CD8-positive, alpha-beta memory T cell (primary cell): ENCODE results near the gene RGS1. TPM values are rescaled to one million over a fixed set of nuclear protein-coding genes. Genes with fewer than 3 reads are reported as not detected.

Source experiments
- CTCF ChIA-PET: fragments of 350-600 bp; sonication (Branson Sonifier 250); formaldehyde crosslinking; loops from one replicate; lab custom pipeline; 2021; ENCODE audit warnings: antibody characterized with exemption; lab: Charles Lee
- POLR2A ChIA-PET: fragments of 350-600 bp; sonication (Branson Sonifier 250); formaldehyde crosslinking; loops from one replicate; lab custom pipeline; 2021; ENCODE audit warnings: antibody characterized with exemption; lab: Charles Lee
- DNase-seq, 5 donors: peaks; one replicate each; pipeline versions ENCODE4 v3.0.0 to v3.0.0-alpha.2; 2020 to 2022; ENCODE audit warnings: mixed read lengths in 1 of 5
- H3K27ac ChIP-seq: one replicate; pipeline ENCODE4 v1.7.0; 2013; ENCODE audit warnings: low read depth, mild to moderate bottlenecking, low read length, moderate library complexity
- H3K27me3 ChIP-seq: 2 replicates; pipeline ENCODE4 v1.7.0; 2013; ENCODE audit warnings: low read length, mild to moderate bottlenecking; ENCODE audit not compliant: insufficient read depth, poor library complexity, severe bottlenecking
- H3K36me3 ChIP-seq: 2 replicates; pipeline ENCODE4 v1.7.0; 2013; ENCODE audit warnings: mild to moderate bottlenecking, low read length, moderate library complexity; ENCODE audit not compliant: insufficient read depth
- H3K4me1 ChIP-seq: 2 replicates; pipeline ENCODE4 v1.7.0; 2013; ENCODE audit warnings: mild to moderate bottlenecking, low read length, moderate library complexity; ENCODE audit not compliant: insufficient read depth
- H3K4me3 ChIP-seq: 2 replicates; pipeline ENCODE4 v1.7.0; 2013; ENCODE audit warnings: mild to moderate bottlenecking, low read length
- H3K9me3 ChIP-seq: 2 replicates; pipeline ENCODE4 v1.7.0; 2013; ENCODE audit warnings: mild to moderate bottlenecking, low read length
- H3K27ac Mint-ChIP-seq, 8 donors: one replicate each; pipeline ENCODE4 v1.8.0; 2020 to 2021; ENCODE audit warnings: mixed read lengths in 8 of 8, mild to moderate bottlenecking in 6 of 8, inconsistent platforms in 3 of 8, moderate library complexity in 3 of 8
- H3K27me3 Mint-ChIP-seq, 2 donors: one replicate each; pipeline ENCODE4 v1.8.0; 2020 to 2021; ENCODE audit warnings: mixed read lengths in 2 of 2, mild to moderate bottlenecking in 1 of 2, moderate library complexity in 1 of 2
- H3K36me3 Mint-ChIP-seq, 3 donors: one replicate each; pipeline ENCODE4 v1.8.0; 2020 to 2021; ENCODE audit warnings: mixed read lengths in 3 of 3, inconsistent platforms in 1 of 3, mild to moderate bottlenecking in 1 of 3
- H3K4me1 Mint-ChIP-seq, 3 donors: one replicate each; pipeline ENCODE4 v1.8.0; 2020 to 2021; ENCODE audit warnings: mixed read lengths in 3 of 3, inconsistent platforms in 1 of 3, mild to moderate bottlenecking in 1 of 3
- H3K4me3 Mint-ChIP-seq, 7 donors: one replicate each; pipeline ENCODE4 v1.8.0; 2020 to 2021; ENCODE audit warnings: mixed read lengths in 7 of 7, mild to moderate bottlenecking in 6 of 7, moderate library complexity in 4 of 7, inconsistent platforms in 2 of 7
- H3K9me3 Mint-ChIP-seq, 5 donors: one replicate each; pipeline ENCODE4 v1.8.0; 2020 to 2022; ENCODE audit warnings: mixed read lengths in 5 of 5, mild to moderate bottlenecking in 3 of 5, moderate library complexity in 2 of 5, inconsistent platforms in 1 of 5
- polyA plus RNA-seq: library from polyadenylated mRNA; unstranded; fragments of 300-500 nt; fragmentation: Illumina TruSeq; gene quantifications from one replicate; pipeline ENCODE4 v1.2.3, GENCODE V29; 2021
- total RNA-seq, 2 experiments: library from RNA; stranded (reverse); gene quantifications; one replicate each; pipeline ENCODE4 v1.2.3, GENCODE V29; 2021

RGS1 gene
- total and polyA plus RNA-seq, 3 experiments from 2014 or later: 56.8 to 82.9 (median 59.6) TPM

- Mint-ChIP-seq H3K4me1 (peaks cover 49 to 72% (median 70%) of the 10 kb centered on the region in 3 donors), H3K27ac (peak overlapping the region in 6 of 8 donors; percentile 12 to 92 (median 75))
- POLR2A ChIA-PET: interaction anchor here (0.5 kb wide), 1 partner anchor 1602 kb away, joined by 9 read pairs; no protein-coding TSS in a partner anchor
Measured at GRCh38 chr1:192546596-192547190, 28.9 kb upstream of the RGS1 start.

GRCh38 chr1:192547501-192547900, 28.1 kb upstream of the RGS1 start:
- H3K36me3 Mint-ChIP-seq: no peaks in the 10 kb centered on the region
- DNase-seq: no peak
- no peak overlapping the region for H3K4me3 ChIP-seq
- peaks cover 51 to 75% (median 72%) of the 10 kb centered on the region in 3 donors for H3K4me1 Mint-ChIP-seq
- H3K27me3 ChIP-seq: no peaks in the 10 kb centered on the region
- POLR2A ChIA-PET: no interaction called here
- CTCF ChIA-PET: no interaction called here
- peak overlapping the region in 3 of 8 donors; percentile 14 to 73 (median 66) for H3K27ac Mint-ChIP-seq
- no peak overlapping the region for H3K27ac ChIP-seq
- H3K9me3 ChIP-seq: no peaks in the 10 kb centered on the region
- H3K4me1 ChIP-seq: peaks cover 27% of the 10 kb centered on the region
- no peak overlapping the region for H3K4me3 Mint-ChIP-seq
- H3K9me3 Mint-ChIP-seq: no peaks in the 10 kb centered on the region
- H3K36me3 ChIP-seq: no peaks in the 10 kb centered on the region
- no peaks in the 10 kb centered on the region for H3K27me3 Mint-ChIP-seq

More at GRCh38 chr1:192546596-192547190, 28.9 kb upstream of the RGS1 start:
- H3K36me3 Mint-ChIP-seq: no peaks in the 10 kb centered on the region
- peak overlapping the region in 6 of 7 donors; percentile 1 to 59 (median 56) for H3K4me3 Mint-ChIP-seq
- Histone ChIP-seq H3K9me3 (no peaks in the 10 kb centered on the region), H3K4me3 (no peak overlapping the region), H3K27me3 (no peaks in the 10 kb centered on the region), H3K36me3 (no peaks in the 10 kb centered on the region), H3K4me1 (peaks cover 22% of the 10 kb centered on the region), H3K27ac (no peak overlapping the region)
- no peaks in the 10 kb centered on the region for H3K27me3 Mint-ChIP-seq
- H3K9me3 Mint-ChIP-seq: no peaks in the 10 kb centered on the region
- CTCF ChIA-PET: interaction anchor here (0.6 kb wide), 1 partner anchor 152 kb away, joined by 5 read pairs; no protein-coding TSS in a partner anchor
- DNase-seq: no peak

- H3K9me3 ChIP-seq: no peaks in the 10 kb centered on the region
- H3K4me3 Mint-ChIP-seq: peak overlapping the region in 2 of 7 donors; percentile 1 to 25
- H3K4me1 Mint-ChIP-seq: peaks cover 50 to 72% (median 68%) of the 10 kb centered on the region in 3 donors
- H3K36me3 Mint-ChIP-seq: no peaks in the 10 kb centered on the region
- ChIA-PET CTCF (interaction anchor here (1.5 kb wide), 1 partner anchor 22 kb away, joined by 4 read pairs; no protein-coding TSS in a partner anchor), POLR2A (interaction anchor here (1.1 kb wide), 1 partner anchor 24 kb away, joined by 3 read pairs; no protein-coding TSS in a partner anchor)
- H3K36me3 ChIP-seq: no peaks in the 10 kb centered on the region
- no peak for DNase-seq
- no peak overlapping the region for H3K27ac ChIP-seq
- H3K27me3 Mint-ChIP-seq: no peaks in the 10 kb centered on the region
- H3K27me3 ChIP-seq: no peaks in the 10 kb centered on the region
- H3K4me3 ChIP-seq: no peak overlapping the region
- H3K4me1 ChIP-seq: peaks cover 27% of the 10 kb centered on the region
- peak overlapping the region in 6 of 8 donors; percentile 11 to 89 (median 52) for H3K27ac Mint-ChIP-seq
- no peaks in the 10 kb centered on the region for H3K9me3 Mint-ChIP-seq
Measured at GRCh38 chr1:192549937-192550336, 25.6 kb upstream of the RGS1 start.

- Histone ChIP-seq H3K4me1 (peaks cover 19% of the 10 kb centered on the region), H3K9me3 (no peaks in the 10 kb centered on the region), H3K27ac (no peak overlapping the region), H3K27me3 (no peaks in the 10 kb centered on the region), H3K36me3 (no peaks in the 10 kb centered on the region), H3K4me3 (no peak overlapping the region)
- ChIA-PET POLR2A (interaction anchor here (1.1 kb wide), 1 partner anchor 23 kb away, joined by 3 read pairs; no protein-coding TSS in a partner anchor), CTCF (interaction anchor here (1.0 to 1.5 kb wide), 2 partner anchors 21 to 255 kb away, joined by 3 to 4 read pairs; no protein-coding TSS in a partner anchor)
- Mint-ChIP-seq H3K9me3 (no peaks in the 10 kb centered on the region), H3K36me3 (no peaks in the 10 kb centered on the region), H3K27me3 (no peaks in the 10 kb centered on the region), H3K4me1 (peaks cover 44 to 61% (median 58%) of the 10 kb centered on the region in 3 donors), H3K4me3 (peak overlapping the region in 5 of 7 donors; percentile 32 to 85 (median 49)), H3K27ac (peak overlapping the region; percentile 25 to 90 (median 82))
- DNase-seq: no peak
Measured at GRCh38 chr1:192550922-192551534, 24.5 kb upstream of the RGS1 start.

GRCh38 chr1:192552760-192553191, 22.8 kb upstream of the RGS1 start:
- peaks cover 12% of the 10 kb centered on the region for H3K4me1 ChIP-seq
- Mint-ChIP-seq H3K4me3 (peak overlapping the region in 6 of 7 donors; percentile 8 to 60 (median 42)), H3K36me3 (no peaks in the 10 kb centered on the region), H3K9me3 (no peaks in the 10 kb centered on the region), H3K27ac (peak overlapping the region in 7 of 8 donors; percentile 1 to 90 (median 60)), H3K4me1 (peaks cover 36 to 45% (median 44%) of the 10 kb centered on the region in 3 donors), H3K27me3 (no peaks in the 10 kb centered on the region)
- H3K27ac ChIP-seq: no peak overlapping the region
- H3K9me3 ChIP-seq: no peaks in the 10 kb centered on the region
- no peaks in the 10 kb centered on the region for H3K36me3 ChIP-seq
- no peaks in the 10 kb centered on the region for H3K27me3 ChIP-seq
- DNase-seq: peak in 1 of 5 donors; percentile 34
- ChIA-PET CTCF (no interaction called here), POLR2A (no interaction called here)
- H3K4me3 ChIP-seq: no peak overlapping the region

- POLR2A ChIA-PET: no interaction called here
- Mint-ChIP-seq H3K27ac (peak overlapping the region in 2 of 8 donors; percentile 37 to 69), H3K27me3 (no peaks in the 10 kb centered on the region), H3K4me1 (peaks cover 36 to 45% (median 44%) of the 10 kb centered on the region in 3 donors), H3K9me3 (no peaks in the 10 kb centered on the region), H3K4me3 (no peak overlapping the region), H3K36me3 (no peaks in the 10 kb centered on the region)
- Histone ChIP-seq H3K4me1 (peaks cover 12% of the 10 kb centered on the region), H3K4me3 (no peak overlapping the region), H3K36me3 (no peaks in the 10 kb centered on the region), H3K27me3 (no peaks in the 10 kb centered on the region), H3K9me3 (no peaks in the 10 kb centered on the region), H3K27ac (no peak overlapping the region)
- DNase-seq: no peak
- CTCF ChIA-PET: no interaction called here
Measured at GRCh38 chr1:192553741-192554140, 21.8 kb upstream of the RGS1 start.

GRCh38 chr1:192554904-192555303, 20.7 kb upstream of the RGS1 start:
- Mint-ChIP-seq H3K4me3 (no peak overlapping the region), H3K27me3 (peaks cover 0 to 2% of the 10 kb centered on the region in 2 donors), H3K9me3 (no peaks in the 10 kb centered on the region), H3K36me3 (peaks cover 0 to 2% (median 0%) of the 10 kb centered on the region in 3 donors), H3K4me1 (peaks cover 36 to 45% (median 45%) of the 10 kb centered on the region in 3 donors), H3K27ac (peak overlapping the region in 4 of 8 donors; percentile 4 to 55 (median 28))
- DNase-seq: no peak
- ChIA-PET POLR2A (interaction anchor here (0.7 kb wide), 1 partner anchor 12 kb away, joined by 3 read pairs; no protein-coding TSS in a partner anchor), CTCF (no interaction called here)
- no peaks in the 10 kb centered on the region for H3K27me3 ChIP-seq
- no peak overlapping the region for H3K27ac ChIP-seq
- H3K4me3 ChIP-seq: no peak overlapping the region
- no peaks in the 10 kb centered on the region for H3K36me3 ChIP-seq
- no peaks in the 10 kb centered on the region for H3K9me3 ChIP-seq
- peaks cover 12% of the 10 kb centered on the region for H3K4me1 ChIP-seq
